LNCaP clone FGC (cell line): Measurements from ENCODE around the gene CDKL5.
"Not testable (repeated sequence)": the region's sequence is repeated elsewhere in the genome, so short reads cannot be mapped to it uniquely, and the experiment has no call there.

ENCODE experiments used
- DNase-seq: peaks from one replicate; pipeline ENCODE4 v3.0.0-alpha.2; 2011; ENCODE audit warnings: low read depth
- H3K4me3 ChIP-seq: 2 replicates; pipeline ENCODE4 v1.5.1; 2011; ENCODE audit warnings: mild to moderate bottlenecking, low read depth, low read length, control low read depth
- CTCF ChIP-seq: IDR thresholded peaks from 2 replicates; pipeline ENCODE4 v1.5.1; 2012; ENCODE audit warnings: mild to moderate bottlenecking; ENCODE audit not compliant: control insufficient read depth, insufficient read depth; ENCODE audit errors: extremely low read depth

CDKL5 gene

GRCh38 chrX:18575744-18576143 is 150.3 kb downstream of the CDKL5 start:
- TF ChIP-seq CTCF, result no peak
- no peak for DNase-seq

GRCh38 chrX:18577400-18577799 is 152.0 kb downstream of the CDKL5 start:
- no peak for TF ChIP-seq CTCF
- no peak for DNase-seq
- no peak overlapping the region for H3K4me3 ChIP-seq

More at GRCh38 chrX:18575744-18576143, 150.3 kb downstream of the CDKL5 start:
- no peak overlapping the region for H3K4me3 ChIP-seq

- no peak for DNase-seq
- H3K4me3 ChIP-seq, result no peak overlapping the region
Measured at GRCh38 chrX:18578546-18578945, 153.1 kb downstream of the CDKL5 start.

GRCh38 chrX:18579495-18579894 is 154.1 kb downstream of the CDKL5 start:
- no peak for DNase-seq
- TF ChIP-seq CTCF, result no peak

More at GRCh38 chrX:18578546-18578945, 153.1 kb downstream of the CDKL5 start:
- TF ChIP-seq CTCF, result no peak

GRCh38 chrX:18582910-18583493 is 157.6 kb downstream of the CDKL5 start:
- TF ChIP-seq CTCF, result no peak
- DNase-seq, result no peak
- no peak overlapping the region for H3K4me3 ChIP-seq

More at GRCh38 chrX:18579495-18579894, 154.1 kb downstream of the CDKL5 start:
- H3K4me3 ChIP-seq, result no peak overlapping the region

GRCh38 chrX:18589292-18589691 is 163.9 kb downstream of the CDKL5 start:
- not testable (repeated sequence) for DNase-seq, H3K4me3 ChIP-seq

- DNase-seq, result no peak
- H3K4me3 ChIP-seq, result no peak overlapping the region
- TF ChIP-seq CTCF, result no peak
Measured at GRCh38 chrX:18591834-18592233, 166.4 kb downstream of the CDKL5 start.
